22Rv1 (cell line): ENCODE results near the gene TAB2.

Experiments used
- H3K27ac ChIP-seq: fragments of 450-650 bp; 2 replicates; pipeline ENCODE4 v1.5.1; 2017
- CTCF ChIP-seq: fragments of 450-650 bp; IDR thresholded peaks from 2 replicates; pipeline ENCODE4 v1.5.1; 2017; ENCODE audit warnings: mild to moderate bottlenecking
- ZFX ChIP-seq: fragments of 450-650 bp; IDR thresholded peaks from 2 replicates; pipeline ENCODE4 v1.6.1; 2017; ENCODE audit warnings: antibody characterized with exemption, borderline replicate concordance

TAB2 gene

GRCh38 chr6:149357726-149358538 is 40.4 kb downstream of the TAB2 start:
- no peak overlapping the region for H3K27ac ChIP-seq
- TF ChIP-seq CTCF: no peak
- TF ChIP-seq ZFX: no peak

- no peak for TF ChIP-seq CTCF
- no peak for TF ChIP-seq ZFX
These were observed 41.9 kb downstream of the TAB2 start for GRCh38 chr6:149359440-149359839.

GRCh38 chr6:149360536-149360935 is 43.0 kb downstream of the TAB2 start:
- TF ChIP-seq ZFX: no peak
- no peak for TF ChIP-seq CTCF
- no peak overlapping the region for H3K27ac ChIP-seq

More at GRCh38 chr6:149359440-149359839, 41.9 kb downstream of the TAB2 start:
- no peak overlapping the region for H3K27ac ChIP-seq

- no peak overlapping the region for H3K27ac ChIP-seq
- TF ChIP-seq ZFX (no peak), CTCF (no peak)
These were observed 44.8 kb downstream of the TAB2 start for GRCh38 chr6:149362289-149362688.

- no peak overlapping the region for H3K27ac ChIP-seq
- TF ChIP-seq ZFX (no peak), CTCF (no peak)
These were observed 45.6 kb downstream of the TAB2 start for GRCh38 chr6:149363154-149363553.

GRCh38 chr6:149364557-149364956 is 47.0 kb downstream of the TAB2 start:
- TF ChIP-seq CTCF (no peak), ZFX (no peak)
- no peak overlapping the region for H3K27ac ChIP-seq

- no peak overlapping the region for H3K27ac ChIP-seq
- no peak for TF ChIP-seq ZFX
- TF ChIP-seq CTCF: no peak
These were observed 47.7 kb downstream of the TAB2 start for GRCh38 chr6:149365197-149365596.
